Fibroblast of skin of left biceps (primary cell): ENCODE measurements around the gene UBIAD1.
"Not testable (repeated sequence)": the region's sequence is repeated elsewhere in the genome, so short reads cannot be mapped to it uniquely, and the experiment has no call there.

Source experiments
- DNase-seq, 2 experiments: peaks; one replicate each; pipeline ENCODE4 v3.0.0-alpha.2; 2013; ENCODE audit warnings: low read depth in 2 of 2

The UBIAD1 gene

GRCh38 chr1:11272832-11273594, at the start of gene UBIAD1:
Gene UBIAD1 (plus strand): TSS chr1:11273198. CDS start chr1:11273532, 334 bp downstream.
- DNase-seq: peak; percentile 65

GRCh38 chr1:11227106-11228077, 45.6 kb upstream of the UBIAD1 start:
- DNase-seq: no peak

GRCh38 chr1:11229203-11229602, 43.8 kb upstream of the UBIAD1 start:
- DNase-seq: no peak

- no peak for DNase-seq
These were observed 39.8 kb upstream of the UBIAD1 start for GRCh38 chr1:11233208-11233607.

- DNase-seq: no peak
These were observed 35.6 kb upstream of the UBIAD1 start for GRCh38 chr1:11237356-11237755.

- no peak for DNase-seq
These were observed 34.7 kb upstream of the UBIAD1 start for GRCh38 chr1:11238311-11238710.

- DNase-seq: no peak
These were observed 27.8 kb upstream of the UBIAD1 start for GRCh38 chr1:11245248-11245647.

GRCh38 chr1:11245904-11246719, 26.9 kb upstream of the UBIAD1 start:
- no peak for DNase-seq

- no peak for DNase-seq
These were observed 24.8 kb upstream of the UBIAD1 start for GRCh38 chr1:11248169-11248568.

GRCh38 chr1:11252538-11252937, 20.5 kb upstream of the UBIAD1 start:
- no peak for DNase-seq

GRCh38 chr1:11253226-11253625, 19.8 kb upstream of the UBIAD1 start:
- no peak for DNase-seq

GRCh38 chr1:11256299-11256698, 16.7 kb upstream of the UBIAD1 start:
- no peak for DNase-seq

GRCh38 chr1:11262171-11263049, 10.6 kb upstream of the UBIAD1 start, which contains the start of gene MTOR:
Gene MTOR (minus strand): TSS chr1:11262551. CDS start chr1:11259409, 3,142 bp downstream.
- DNase-seq: peak; percentile 100

- DNase-seq: no peak
These were observed 6.5 kb upstream of the UBIAD1 start for GRCh38 chr1:11266268-11267074.

GRCh38 chr1:11267350-11268337, 5.4 kb upstream of the UBIAD1 start:
- DNase-seq: not testable (repeated sequence)

- no peak for DNase-seq
These were observed 510 bp upstream of the UBIAD1 start for GRCh38 chr1:11272544-11272831.

- no peak for DNase-seq
These were observed 717 bp downstream of the UBIAD1 start for GRCh38 chr1:11273595-11274234.

GRCh38 chr1:11279152-11279551, 6.2 kb downstream of the UBIAD1 start:
- no peak for DNase-seq
